Naive thymus-derived CD8-positive, alpha-beta T cell (primary cell): ENCODE measurements around the gene ZBED4. TPM values are rescaled to one million over a fixed set of nuclear protein-coding genes. Genes with fewer than 3 reads are reported as not detected.
"Not testable (repeated sequence)": the region's sequence is repeated elsewhere in the genome, so short reads cannot be mapped to it uniquely, and the experiment has no call there.

Experiments used
- ATAC-seq, 2 donors: fragments of 150-1000 bp; cut with Tn5 transposase in 1 of 2; sonication (Bioruptor Pico), chemical (Tn5 transposase) in 1 of 2; 1 replicate in 1 of 2; 2 replicates in 1 of 2; pipeline ENCODE4 v1.10.0; 2021; ENCODE audit warnings: mild to moderate bottlenecking in 2 of 2, moderate library complexity in 2 of 2
- POLR2A ChIA-PET: fragments of 350-600 bp; sonication (Branson Sonifier 250); formaldehyde crosslinking; loops from one replicate; lab custom pipeline; 2021; ENCODE audit warnings: antibody characterized with exemption; lab: Charles Lee
- DNase-seq, 10 donors: peaks; one replicate each; pipeline versions ENCODE4 v3.0.0 to v3.0.0-alpha.2; 2020 to 2022
- H3K27ac Mint-ChIP-seq, 10 donors: one replicate each; pipeline ENCODE4 v1.8.0; 2020 to 2022; ENCODE audit warnings: mild to moderate bottlenecking in 10 of 10, mixed read lengths in 10 of 10, moderate library complexity in 4 of 10, inconsistent platforms in 1 of 10
- H3K27me3 Mint-ChIP-seq, 5 donors: one replicate each; pipeline ENCODE4 v1.8.0; 2021 to 2022; ENCODE audit warnings: mixed read lengths in 5 of 5
- H3K36me3 Mint-ChIP-seq, 3 donors: one replicate each; pipeline ENCODE4 v1.8.0; 2020 to 2022; ENCODE audit warnings: mixed read lengths in 3 of 3, mild to moderate bottlenecking in 2 of 3, inconsistent platforms in 1 of 3
- H3K4me1 Mint-ChIP-seq, 4 donors: one replicate each; pipeline ENCODE4 v1.8.0; 2021 to 2022; ENCODE audit warnings: mixed read lengths in 4 of 4
- H3K4me3 Mint-ChIP-seq, 10 donors: one replicate each; pipeline ENCODE4 v1.8.0; 2020 to 2022; ENCODE audit warnings: mild to moderate bottlenecking in 10 of 10, mixed read lengths in 10 of 10, moderate library complexity in 6 of 10, inconsistent platforms in 1 of 10
- H3K9me3 Mint-ChIP-seq, 9 donors: one replicate each; pipeline ENCODE4 v1.8.0; 2020 to 2022; ENCODE audit warnings: mixed read lengths in 9 of 9, mild to moderate bottlenecking in 3 of 9, inconsistent platforms in 1 of 9, moderate library complexity in 1 of 9
- polyA plus RNA-seq, 3 donors: library from polyadenylated mRNA; unstranded; fragments of 300-500 nt; fragmentation: Illumina TruSeq; gene quantifications; one replicate each; pipeline ENCODE4 v1.2.3, GENCODE V29; 2021
- total RNA-seq, 8 experiments: library from RNA in 2 of 8; stranded (reverse) in 2 of 8; gene quantifications; one replicate each; pipeline ENCODE4 v1.2.3 and lab custom pipeline; 2021 to 2026

Gene ZBED4
- total and polyA plus RNA-seq, 5 experiments from 2014 or later, result 5.5 to 18.1 (median 11.4) TPM

DNA sequence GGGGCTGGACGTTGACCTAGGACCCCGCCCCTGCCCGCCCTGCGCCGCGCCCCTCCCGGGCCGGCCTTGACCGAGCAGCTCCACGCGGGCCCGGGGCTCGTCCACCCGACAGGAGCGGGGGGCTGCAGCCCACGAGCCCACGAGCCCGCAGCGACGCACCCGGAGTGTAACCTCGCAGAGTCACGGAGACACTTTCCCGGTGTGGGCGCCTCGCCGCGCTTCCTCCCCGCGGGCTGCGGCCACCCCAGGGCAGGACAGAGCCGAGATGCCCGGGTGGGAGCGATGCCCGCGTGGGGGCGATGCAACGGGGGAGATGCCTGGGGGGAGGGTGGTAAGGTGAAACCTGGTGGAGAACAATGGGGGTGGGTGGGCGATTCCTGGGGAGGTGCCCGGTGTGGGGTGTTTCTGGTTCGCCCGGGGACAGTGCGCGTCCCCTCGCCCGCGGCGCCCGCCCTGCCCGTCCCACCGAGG is 4.9 kb upstream of the ZBED4 start:
- POLR2A ChIA-PET, result interaction anchor here (1.1 kb wide), 2 partner anchors 8 to 17 kb away, joined by 4 read pairs; no protein-coding TSS in a partner anchor
- peak overlapping the region in 6 of 10 donors; percentile 22 to 68 (median 50) for H3K4me3 Mint-ChIP-seq
- DNase-seq, result peak in 1 of 10 donors; percentile 23

GRCh38 chr22:49849161-49850020 is 4.3 kb upstream of the ZBED4 start:
- DNase-seq (peak in 2 of 10 donors; percentile 20 to 28), ATAC-seq (peak in 1 of 2 donors; percentile 2)
- POLR2A ChIA-PET, result interaction anchor here (0.6 kb wide), 1 partner anchor 25 kb away, joined by 4 read pairs; no protein-coding TSS in a partner anchor
- H3K27ac Mint-ChIP-seq, result peak overlapping the region in 2 of 10 donors; percentile 27 to 43
- H3K4me3 Mint-ChIP-seq, result peak overlapping the region; percentile 59 to 78 (median 70)
- H3K27me3 Mint-ChIP-seq, result peaks cover 0 to 5% (median 0%) of the 10 kb centered on the region in 5 donors
- H3K36me3 Mint-ChIP-seq, result no peaks in the 10 kb centered on the region
- H3K4me1 Mint-ChIP-seq, result peaks cover 15 to 28% (median 25%) of the 10 kb centered on the region in 4 donors
- no peaks in the 10 kb centered on the region for H3K9me3 Mint-ChIP-seq

More for the DNA sequence above, 4.9 kb upstream of the ZBED4 start:
- Mint-ChIP-seq H3K27me3 (peaks cover 0 to 5% (median 0%) of the 10 kb centered on the region in 5 donors), H3K36me3 (no peaks in the 10 kb centered on the region), H3K27ac (no peak overlapping the region), H3K4me1 (peaks cover 14 to 27% (median 24%) of the 10 kb centered on the region in 4 donors), H3K9me3 (no peaks in the 10 kb centered on the region)
- no peak for ATAC-seq

GRCh38 chr22:49850021-49850911 is 3.4 kb upstream of the ZBED4 start:
- Mint-ChIP-seq H3K27me3 (peaks cover 0 to 5% (median 0%) of the 10 kb centered on the region in 5 donors), H3K4me3 (peak overlapping the region; percentile 64 to 78 (median 74)), H3K9me3 (no peaks in the 10 kb centered on the region), H3K4me1 (peaks cover 22 to 37% (median 34%) of the 10 kb centered on the region in 4 donors), H3K27ac (peak overlapping the region in 6 of 10 donors; percentile 12 to 85 (median 42)), H3K36me3 (no peaks in the 10 kb centered on the region)
- no peak for DNase-seq
- POLR2A ChIA-PET, result interaction anchor here (0.6 kb wide), 1 partner anchor 24 kb away, joined by 4 read pairs; no protein-coding TSS in a partner anchor
- ATAC-seq, result no peak

DNA sequence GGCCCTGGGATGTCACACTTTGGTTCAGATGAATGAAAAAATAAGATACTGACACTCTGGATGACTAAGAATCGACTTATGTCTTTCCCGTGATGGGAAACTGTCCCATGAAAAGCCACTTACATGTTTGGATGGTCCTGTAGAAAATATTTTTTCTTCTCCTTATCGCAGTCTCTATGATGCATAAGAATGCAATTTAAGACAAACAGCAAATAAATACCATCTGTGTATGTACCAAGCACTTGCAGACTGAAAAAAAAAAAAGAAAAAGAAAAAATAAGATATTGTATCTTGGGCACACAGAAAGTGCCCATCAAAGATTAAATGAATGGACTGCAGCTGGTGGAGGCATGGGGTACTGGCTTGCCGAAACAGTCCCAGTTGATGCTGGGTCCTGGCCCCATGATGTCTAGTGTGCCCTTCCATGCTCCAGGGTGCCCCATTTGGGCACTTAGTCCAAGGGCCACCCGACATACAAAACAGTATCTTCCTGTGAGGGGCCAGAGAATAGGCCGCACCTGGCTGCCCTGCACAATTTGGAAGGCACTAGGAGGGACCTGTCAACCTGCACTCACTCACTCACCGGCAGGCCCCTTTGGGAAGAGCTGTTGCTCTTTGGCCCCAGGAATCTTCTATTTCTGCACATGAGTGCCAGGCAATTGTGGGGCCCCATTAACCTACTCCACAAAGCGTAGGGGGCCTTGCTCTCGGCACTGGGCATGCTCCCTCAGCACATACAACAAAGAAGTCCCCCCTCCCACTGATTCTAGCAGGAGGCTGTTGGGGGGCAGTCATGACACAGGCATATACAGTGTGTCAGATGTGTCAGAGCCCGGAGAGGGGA is 2.5 kb upstream of the ZBED4 start:
- ATAC-seq, result no peak
- Mint-ChIP-seq H3K9me3 (no peaks in the 10 kb centered on the region), H3K36me3 (no peaks in the 10 kb centered on the region), H3K27ac (peak overlapping the region in 8 of 10 donors; percentile 40 to 90 (median 60)), H3K4me3 (peak overlapping the region; percentile 20 to 86 (median 77)), H3K27me3 (peaks cover 0 to 5% (median 0%) of the 10 kb centered on the region in 5 donors), H3K4me1 (peaks cover 29 to 46% (median 43%) of the 10 kb centered on the region in 4 donors)
- POLR2A ChIA-PET, result interaction anchor here (0.6 to 2.5 kb wide), 8 partner anchors 13 to 108 kb away, joined by 3 to 14 read pairs (median 4); no protein-coding TSS in a partner anchor
- DNase-seq, result no peak

GRCh38 chr22:49852568-49852897 is 1.1 kb upstream of the ZBED4 start:
- Mint-ChIP-seq H3K27ac (peak overlapping the region in 8 of 10 donors; percentile 23 to 81 (median 67)), H3K4me3 (peak overlapping the region; percentile 61 to 86 (median 71)), H3K4me1 (peaks cover 33 to 52% (median 47%) of the 10 kb centered on the region in 4 donors)
- DNase-seq, H3K9me3 Mint-ChIP-seq, H3K27me3 Mint-ChIP-seq, ATAC-seq, H3K36me3 Mint-ChIP-seq: not testable (repeated sequence)
- POLR2A ChIA-PET, result interaction anchor here (1.2 to 2.5 kb wide), 5 partner anchors 14 to 107 kb away, joined by 4 to 14 read pairs (median 6); no protein-coding TSS in a partner anchor

- POLR2A ChIA-PET, result interaction anchor here (0.5 to 4.1 kb wide), 12 partner anchors 10 to 202 kb away, joined by 3 to 22 read pairs (median 4); partner anchors contain the start of genes ALG12 and CRELD2
- ATAC-seq, result peak; percentile 11 to 37
- H3K27me3 Mint-ChIP-seq, result peaks cover 0 to 1% (median 0%) of the 10 kb centered on the region in 5 donors
- no peaks in the 10 kb centered on the region for H3K9me3 Mint-ChIP-seq
- H3K4me1 Mint-ChIP-seq, result peaks cover 42 to 67% (median 57%) of the 10 kb centered on the region in 4 donors
- peak overlapping the region; percentile 84 to 98 (median 94) for H3K4me3 Mint-ChIP-seq
- peaks cover 0 to 5% (median 0%) of the 10 kb centered on the region in 3 donors for H3K36me3 Mint-ChIP-seq
- DNase-seq, result peak in 6 of 10 donors; percentile 16 to 50 (median 44)
- H3K27ac Mint-ChIP-seq, result peak overlapping the region; percentile 91 to 98 (median 95)
Measured at GRCh38 chr22:49853981-49854831, 562 bp downstream of the ZBED4 start.

GRCh38 chr22:49855251-49855911 is 1.7 kb downstream of the ZBED4 start:
- Mint-ChIP-seq H3K9me3 (no peaks in the 10 kb centered on the region), H3K27ac (peak overlapping the region; percentile 91 to 98 (median 95)), H3K4me1 (peaks cover 43 to 64% (median 56%) of the 10 kb centered on the region in 4 donors), H3K4me3 (peak overlapping the region; percentile 84 to 98 (median 94)), H3K27me3 (peaks cover 0 to 1% (median 0%) of the 10 kb centered on the region in 5 donors), H3K36me3 (peaks cover 0 to 5% (median 0%) of the 10 kb centered on the region in 3 donors)
- DNase-seq (peak in 3 of 10 donors; percentile 27 to 33 (median 32)), ATAC-seq (peak in 1 of 2 donors; percentile 18)
- POLR2A ChIA-PET, result interaction anchor here (0.5 to 4.1 kb wide), 6 partner anchors 8 to 203 kb away, joined by 3 to 22 read pairs (median 6); partner anchors contain the start of genes ALG12 and CRELD2

- DNase-seq, result no peak
- H3K4me1 Mint-ChIP-seq, result peaks cover 39 to 62% (median 55%) of the 10 kb centered on the region in 4 donors
- POLR2A ChIA-PET, result interaction anchor here (1.1 to 4.1 kb wide), 4 partner anchors 8 to 69 kb away, joined by 3 to 22 read pairs (median 11); no protein-coding TSS in a partner anchor
- H3K27ac Mint-ChIP-seq, result peak overlapping the region in 8 of 10 donors; percentile 13 to 98 (median 95)
- H3K27me3 Mint-ChIP-seq, result no peaks in the 10 kb centered on the region
- peaks cover 0 to 5% (median 0%) of the 10 kb centered on the region in 3 donors for H3K36me3 Mint-ChIP-seq
- peak overlapping the region in 9 of 10 donors; percentile 89 to 98 (median 95) for H3K4me3 Mint-ChIP-seq
- no peak for ATAC-seq
- no peaks in the 10 kb centered on the region for H3K9me3 Mint-ChIP-seq
Measured at GRCh38 chr22:49856343-49856742, 2.7 kb downstream of the ZBED4 start.

DNA sequence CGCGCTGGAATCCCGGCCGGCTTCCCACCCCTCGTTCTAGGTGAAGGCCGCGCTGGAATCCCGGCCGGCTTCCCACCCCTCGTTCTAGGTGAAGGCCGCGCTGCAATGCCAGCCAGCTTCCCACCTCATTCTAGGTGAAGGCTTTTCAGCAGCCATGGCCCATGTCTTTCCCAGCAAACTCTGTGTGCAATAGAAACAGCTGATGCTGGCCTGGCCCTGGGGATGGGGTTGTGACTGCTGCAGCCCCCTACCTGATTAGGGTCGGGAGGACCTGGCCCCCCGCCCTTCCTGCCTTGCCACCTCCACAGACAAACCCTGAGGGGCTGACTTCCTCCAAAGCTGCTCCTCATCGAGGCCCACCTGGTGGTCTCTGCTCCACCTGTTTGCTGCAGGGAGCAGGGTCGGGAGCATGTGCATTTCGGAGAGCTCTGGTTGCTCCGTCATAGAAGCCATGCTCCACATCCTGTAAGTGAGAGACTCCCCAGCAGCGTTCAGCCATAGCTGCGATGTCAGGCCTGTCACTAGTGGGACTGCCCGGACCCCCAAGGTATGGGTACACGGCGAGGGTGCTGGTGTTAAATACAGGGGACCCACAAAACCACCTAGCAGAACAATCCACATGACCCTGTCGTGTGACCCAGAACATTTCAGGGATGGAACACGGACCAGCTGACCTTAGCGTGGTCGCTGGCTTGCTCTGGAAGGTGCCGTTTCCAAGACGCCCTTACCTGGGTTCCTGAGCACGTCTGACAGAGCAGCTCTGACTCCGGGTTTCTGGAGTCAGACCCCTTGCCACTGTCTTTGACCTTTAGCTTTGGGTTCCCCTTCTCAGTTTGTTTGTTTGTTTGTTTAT is 3.3 kb downstream of the ZBED4 start:
- Mint-ChIP-seq H3K27ac (peak overlapping the region in 3 of 10 donors; percentile 20 to 72 (median 63)), H3K4me1 (peaks cover 39 to 62% (median 55%) of the 10 kb centered on the region in 4 donors), H3K9me3 (no peaks in the 10 kb centered on the region), H3K27me3 (no peaks in the 10 kb centered on the region), H3K36me3 (peaks cover 0 to 5% (median 0%) of the 10 kb centered on the region in 3 donors), H3K4me3 (peak overlapping the region in 4 of 10 donors; percentile 4 to 54 (median 16))
- POLR2A ChIA-PET, result interaction anchor here (0.6 to 4.1 kb wide), 6 partner anchors 9 to 99 kb away, joined by 3 to 22 read pairs (median 4); no protein-coding TSS in a partner anchor
- ATAC-seq (no peak), DNase-seq (no peak)
